Measurements from ENCODE around the gene SMPX. TPM values are rescaled to one million over a fixed set of nuclear protein-coding genes. Genes with fewer than 3 reads are reported as not detected.

SMPX gene
- total RNA-seq, result 1 to 10 TPM in 1 of 2 donors, not detected in 1; 2.4 TPM

- intact Hi-C loops (cut with DNase I), result no loop called here
- H3K27me3 ChIP-seq, result peaks cover 3% of the 10 kb centered on the region
- H3K9ac ChIP-seq (ENCODE audit: low read depth in 2 of 2, low read length in 2 of 2), result no peak within 1 kb of the TSS
- no peak for TF ChIP-seq CTCF (IDR thresholded peaks at IDR 0.05)
- no peak within 1 kb of the TSS for H3K4me3 ChIP-seq
- DNase-seq, result no peak
- H3K36me3 ChIP-seq, result no peaks in the 10 kb centered on the region
- no peaks in the 10 kb centered on the region for H3K9me3 ChIP-seq
- H3K27ac ChIP-seq, result no peak within 1 kb of the TSS
- no peaks in the 10 kb centered on the region for H3K4me1 ChIP-seq
Measured at GRCh38 chrX:21757960-21758359, at the start of gene SMPX. Gene SMPX, minus strand, starts transcription at chrX:21758116. Its CDS starts 3,826 bp downstream, at chrX:21754290.

GRCh38 chrX:21806691-21807090 is 48.8 kb upstream of the SMPX start:
- no peak overlapping the region for H3K27ac ChIP-seq
- no peak for TF ChIP-seq CTCF (IDR thresholded peaks at IDR 0.05)
- no peaks in the 10 kb centered on the region for H3K36me3 ChIP-seq
- no peak overlapping the region for H3K4me3 ChIP-seq
- H3K9ac ChIP-seq (ENCODE audit: low read depth in 2 of 2, low read length in 2 of 2), result no peak overlapping the region
- no peaks in the 10 kb centered on the region for H3K4me1 ChIP-seq
- H3K27me3 ChIP-seq, result no peaks in the 10 kb centered on the region
- DNase-seq, result no peak
- intact Hi-C loops (cut with DNase I), result no loop called here
- H3K9me3 ChIP-seq, result no peaks in the 10 kb centered on the region

GRCh38 chrX:21802839-21803238 is 44.9 kb upstream of the SMPX start:
- Histone ChIP-seq H3K36me3 (no peaks in the 10 kb centered on the region), H3K4me3 (no peak overlapping the region), H3K9me3 (no peaks in the 10 kb centered on the region), H3K27ac (no peak overlapping the region), H3K9ac (ENCODE audit: low read depth in 2 of 2, low read length in 2 of 2) (no peak overlapping the region), H3K4me1 (no peaks in the 10 kb centered on the region), H3K27me3 (no peaks in the 10 kb centered on the region)
- intact Hi-C loops (cut with DNase I), result no loop called here
- no peak for TF ChIP-seq CTCF (IDR thresholded peaks at IDR 0.05)
- no peak for DNase-seq

- Histone ChIP-seq H3K36me3 (no peaks in the 10 kb centered on the region), H3K9ac (ENCODE audit: low read depth in 2 of 2, low read length in 2 of 2) (no peak overlapping the region), H3K27me3 (no peaks in the 10 kb centered on the region), H3K9me3 (no peaks in the 10 kb centered on the region), H3K27ac (no peak overlapping the region), H3K4me1 (no peaks in the 10 kb centered on the region), H3K4me3 (no peak overlapping the region)
- no peak for TF ChIP-seq CTCF (IDR thresholded peaks at IDR 0.05)
- no peak for DNase-seq
- intact Hi-C loops (cut with DNase I), result no loop called here
Measured at GRCh38 chrX:21802054-21802670, 44.2 kb upstream of the SMPX start.

- no peak for DNase-seq
- H3K27ac ChIP-seq, result no peak overlapping the region
- intact Hi-C loops (cut with DNase I), result no loop called here
- no peaks in the 10 kb centered on the region for H3K9me3 ChIP-seq
- H3K36me3 ChIP-seq, result no peaks in the 10 kb centered on the region
- no peaks in the 10 kb centered on the region for H3K27me3 ChIP-seq
- no peak overlapping the region for H3K9ac ChIP-seq (ENCODE audit: low read depth in 2 of 2, low read length in 2 of 2)
- H3K4me1 ChIP-seq, result no peaks in the 10 kb centered on the region
- TF ChIP-seq CTCF (IDR thresholded peaks at IDR 0.05), result no peak
- no peak overlapping the region for H3K4me3 ChIP-seq
Measured at GRCh38 chrX:21800344-21800770, 42.4 kb upstream of the SMPX start.
